Measurements from ENCODE around the gene GDPGP1.
A peak's percentile ranks its signal among the peaks of the same experiment; 100 is the strongest.

GDPGP1 gene

DNA sequence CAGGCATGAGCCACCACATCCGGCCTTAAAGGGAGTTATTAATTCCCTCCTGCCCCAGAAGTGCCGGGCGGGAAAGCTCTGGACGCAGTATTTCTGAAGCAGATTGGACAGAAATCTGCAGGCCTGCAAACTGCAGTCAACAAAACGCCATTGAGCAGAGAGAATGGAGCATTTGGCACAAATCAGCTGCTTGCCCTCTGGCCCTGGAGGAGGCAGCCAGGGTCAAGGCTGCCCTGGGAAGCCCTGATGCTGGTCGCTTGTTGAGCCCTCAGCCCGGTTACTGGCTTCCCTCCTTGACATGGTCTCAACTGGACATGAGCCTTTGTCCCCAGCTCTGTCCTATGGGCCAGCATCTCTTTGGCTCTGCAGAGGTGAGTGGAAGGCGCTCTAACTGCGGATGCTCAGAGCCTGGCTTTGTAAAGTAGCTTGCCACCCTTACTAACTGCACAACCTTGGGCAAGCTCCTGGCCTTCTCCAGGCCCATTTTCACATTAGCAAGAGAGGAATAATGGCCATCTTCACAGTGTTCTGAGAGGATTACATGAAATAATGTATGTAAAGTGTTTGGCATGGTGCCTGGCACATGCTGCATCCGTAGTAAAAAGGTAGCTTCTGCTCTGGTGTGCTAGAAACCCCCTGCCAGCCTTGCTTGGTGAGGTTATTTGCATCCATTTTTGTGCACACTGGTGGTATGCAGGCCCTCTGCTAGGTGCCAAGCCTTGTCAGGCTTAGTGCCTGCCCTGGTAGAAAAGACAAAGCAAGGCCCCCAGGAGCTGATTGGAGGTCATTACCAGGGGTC, 28.8 kb upstream of the GDPGP1 start:
- peak; percentile 10 for DNase-seq

DNA sequence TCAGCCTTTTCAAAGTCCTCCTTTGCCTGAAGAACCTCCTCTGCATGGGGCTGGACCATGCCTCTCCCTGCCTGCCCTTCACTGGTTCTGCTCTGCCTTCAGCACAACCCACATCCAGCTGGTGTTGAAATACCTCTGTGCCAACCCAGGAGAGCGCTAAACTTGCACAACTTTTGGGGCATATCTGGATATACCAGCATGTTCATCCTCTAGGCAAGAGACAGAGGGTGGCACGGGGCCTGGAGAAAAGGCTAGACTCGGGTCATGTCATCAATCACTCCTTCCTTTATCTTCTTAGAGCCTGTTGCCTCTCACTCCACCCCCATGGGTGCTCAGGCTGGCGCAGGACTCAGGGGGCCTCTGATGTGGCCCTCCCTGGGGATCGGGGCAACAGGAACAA, 28.1 kb upstream of the GDPGP1 start:
- DNase-seq = peak; percentile 19

DNA sequence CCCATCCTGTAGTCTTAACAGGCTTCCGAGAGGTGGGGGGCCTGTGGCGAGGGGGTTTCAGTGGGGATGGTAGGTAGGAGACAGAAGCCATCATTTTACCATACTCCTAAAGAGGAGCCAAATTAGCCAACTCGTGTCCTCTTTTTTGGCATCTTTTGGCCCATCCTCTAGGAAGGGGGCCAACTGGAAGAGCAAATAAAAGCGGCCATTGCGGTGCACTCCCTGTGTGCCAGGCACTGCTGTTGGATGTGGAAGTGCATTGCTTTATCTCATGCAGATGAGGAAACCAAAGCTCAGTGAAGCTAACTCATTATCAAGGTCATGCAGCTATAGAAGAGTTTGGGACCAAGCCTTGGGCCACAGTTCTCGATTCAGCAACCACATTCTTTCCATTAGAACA, 26.8 kb upstream of the GDPGP1 start:
- no peak for DNase-seq

DNA sequence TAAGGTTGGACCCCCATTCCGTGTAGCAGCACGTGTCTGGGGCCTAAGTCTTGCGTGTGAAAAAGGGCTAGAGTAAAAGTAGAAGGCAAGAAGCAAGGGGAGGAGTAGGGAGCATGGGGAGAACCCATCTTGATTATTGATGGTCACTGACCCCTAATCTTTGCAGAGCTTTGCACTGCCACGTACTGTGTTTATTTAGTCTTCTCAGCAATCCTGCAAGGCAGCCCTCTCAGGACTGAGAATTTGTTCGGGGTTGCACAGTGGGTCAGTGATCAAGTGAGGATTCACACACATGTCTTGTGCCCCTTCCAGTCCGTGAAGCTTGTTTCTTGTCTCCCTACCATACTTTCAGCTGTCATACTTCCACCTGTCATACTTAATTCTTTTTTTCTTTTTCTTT, 25.7 kb upstream of the GDPGP1 start:
- no peak for DNase-seq

DNA sequence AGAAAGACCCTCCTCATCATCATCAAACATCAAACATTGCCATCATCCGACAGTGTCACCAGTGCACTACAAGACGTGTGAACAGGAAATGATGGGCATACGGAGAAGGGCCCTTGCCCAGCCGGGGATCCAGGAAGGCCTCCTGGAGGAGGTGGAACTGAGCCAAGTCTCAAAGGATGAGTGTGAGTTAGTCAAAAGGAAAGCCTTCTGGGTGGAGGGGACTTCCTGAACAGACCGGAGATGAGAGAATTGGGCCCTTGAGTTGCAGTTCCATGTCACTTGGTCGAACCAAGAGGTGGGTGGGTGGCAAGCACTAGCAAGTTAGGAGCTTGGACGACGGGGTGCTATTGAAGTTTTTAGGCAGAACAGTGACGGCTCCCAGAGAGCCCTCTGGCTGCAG, 24.4 kb upstream of the GDPGP1 start:
- peak; percentile 7 for DNase-seq

DNA sequence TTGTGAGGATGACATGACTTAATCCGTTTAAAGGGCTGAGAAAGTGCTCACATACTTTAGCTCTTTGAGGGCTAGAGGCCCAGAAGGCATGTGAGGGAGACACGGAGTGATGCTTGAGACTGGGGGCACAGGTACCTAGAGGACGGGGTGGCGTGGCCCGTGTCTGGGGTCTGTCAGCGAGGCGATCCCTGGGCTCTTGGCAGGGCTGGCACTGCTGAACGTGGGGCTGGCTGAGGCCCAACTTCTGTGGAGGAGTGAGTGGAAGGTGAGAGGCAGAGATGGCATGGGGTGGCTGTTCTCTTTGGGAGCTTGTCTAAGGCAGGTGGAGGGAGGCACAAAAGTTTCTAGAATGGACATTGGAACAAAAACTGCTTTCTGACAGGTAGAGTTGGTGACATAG, 23.4 kb upstream of the GDPGP1 start:
- DNase-seq = peak; percentile 19

DNA sequence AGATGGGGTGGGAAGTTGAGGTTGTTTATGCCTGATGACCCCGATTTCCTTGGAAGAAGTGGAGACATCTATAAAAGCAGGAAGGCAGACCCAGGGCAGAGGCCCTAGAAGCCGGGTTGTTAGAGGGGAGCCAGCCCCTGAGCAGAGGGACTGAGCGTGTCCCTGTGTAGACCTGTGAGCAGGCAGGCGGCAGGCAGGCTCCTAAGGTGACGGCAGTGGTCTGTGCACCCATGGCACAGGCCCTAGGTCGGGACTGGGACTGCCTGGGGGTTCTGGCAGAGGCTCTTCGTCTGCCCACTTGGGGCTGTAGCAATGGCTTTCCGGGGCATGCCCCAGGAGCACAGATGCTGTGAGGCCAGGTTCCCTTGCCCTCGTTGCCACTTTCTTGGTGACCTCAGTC, 23.0 kb upstream of the GDPGP1 start:
- DNase-seq = no peak

DNA sequence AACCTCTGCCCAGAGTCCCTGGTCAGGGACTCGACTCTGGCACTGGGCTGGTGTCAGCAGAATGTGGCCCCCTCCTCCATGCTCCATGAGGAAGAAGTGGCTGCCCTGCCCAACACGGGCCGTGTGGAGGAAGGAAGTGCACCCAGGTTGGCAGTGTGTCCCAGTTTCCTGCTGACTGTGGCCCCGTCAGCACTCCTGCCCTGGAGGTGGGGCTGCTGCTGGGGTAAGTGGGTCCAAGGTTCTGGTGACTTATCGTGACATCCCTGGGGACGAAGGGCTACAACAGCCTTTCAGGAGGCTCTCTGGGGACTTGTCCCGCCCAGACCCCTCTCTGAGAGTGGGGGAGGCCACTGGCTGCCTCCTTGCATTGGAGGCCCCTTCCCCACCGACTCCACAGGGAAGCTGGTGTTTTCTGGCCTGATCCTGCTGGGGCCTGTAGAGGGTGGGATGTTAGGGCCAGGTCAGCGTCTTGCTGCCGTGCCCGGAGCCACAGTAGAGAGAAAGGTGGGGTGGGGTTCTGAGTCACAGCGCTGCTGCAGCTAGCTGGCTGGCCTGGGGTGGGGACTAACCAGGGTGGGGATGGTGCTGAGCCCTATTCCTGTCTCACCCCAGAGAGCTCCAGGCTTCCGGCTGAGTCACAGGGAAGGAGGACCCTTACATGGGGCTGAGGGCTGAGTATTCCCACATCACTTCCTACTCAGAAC, 22.4 kb upstream of the GDPGP1 start:
- peak; percentile 28 for DNase-seq

DNA sequence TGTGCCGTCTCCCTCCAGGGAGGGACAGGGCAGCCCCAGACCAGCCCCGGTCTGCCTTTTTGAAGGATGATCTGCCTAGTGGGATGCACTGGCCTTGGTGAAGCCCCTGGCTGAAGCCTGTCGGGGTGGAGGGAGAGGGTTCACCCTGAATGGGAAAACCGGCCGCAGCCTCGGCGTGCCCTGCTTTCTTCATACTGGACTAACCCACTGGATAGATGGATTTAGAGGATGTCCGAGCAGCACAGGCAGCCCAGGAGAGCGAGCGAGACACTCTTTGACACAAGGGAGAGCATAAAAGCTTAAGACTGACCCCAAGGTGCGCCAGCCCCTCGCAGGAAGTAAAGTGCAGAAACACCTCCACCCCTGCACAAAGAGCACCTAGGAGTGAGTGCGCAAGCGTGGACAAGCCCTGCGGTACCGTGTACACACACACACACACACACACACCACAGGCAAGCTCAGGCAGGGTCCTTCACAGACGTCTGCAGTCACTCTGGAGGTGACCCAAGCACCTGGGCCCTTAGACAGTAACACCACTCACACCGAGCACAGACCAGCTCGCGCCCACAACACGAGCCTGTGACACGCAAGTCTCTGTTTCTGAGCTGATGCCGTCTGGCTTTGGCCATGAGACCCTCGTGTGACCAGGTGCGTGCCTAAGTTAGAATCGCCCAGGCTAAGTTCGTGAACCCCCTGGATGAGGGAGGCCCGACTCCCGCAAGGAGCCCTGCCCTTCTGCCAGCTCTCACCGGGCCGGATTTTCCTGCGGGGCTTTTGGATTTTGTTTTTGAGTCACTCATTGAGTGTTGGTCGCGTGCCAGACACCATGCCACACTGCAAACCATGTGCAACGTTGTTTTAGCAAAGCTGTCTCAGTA, 21.5 kb upstream of the GDPGP1 start:
- DNase-seq = no peak

DNA sequence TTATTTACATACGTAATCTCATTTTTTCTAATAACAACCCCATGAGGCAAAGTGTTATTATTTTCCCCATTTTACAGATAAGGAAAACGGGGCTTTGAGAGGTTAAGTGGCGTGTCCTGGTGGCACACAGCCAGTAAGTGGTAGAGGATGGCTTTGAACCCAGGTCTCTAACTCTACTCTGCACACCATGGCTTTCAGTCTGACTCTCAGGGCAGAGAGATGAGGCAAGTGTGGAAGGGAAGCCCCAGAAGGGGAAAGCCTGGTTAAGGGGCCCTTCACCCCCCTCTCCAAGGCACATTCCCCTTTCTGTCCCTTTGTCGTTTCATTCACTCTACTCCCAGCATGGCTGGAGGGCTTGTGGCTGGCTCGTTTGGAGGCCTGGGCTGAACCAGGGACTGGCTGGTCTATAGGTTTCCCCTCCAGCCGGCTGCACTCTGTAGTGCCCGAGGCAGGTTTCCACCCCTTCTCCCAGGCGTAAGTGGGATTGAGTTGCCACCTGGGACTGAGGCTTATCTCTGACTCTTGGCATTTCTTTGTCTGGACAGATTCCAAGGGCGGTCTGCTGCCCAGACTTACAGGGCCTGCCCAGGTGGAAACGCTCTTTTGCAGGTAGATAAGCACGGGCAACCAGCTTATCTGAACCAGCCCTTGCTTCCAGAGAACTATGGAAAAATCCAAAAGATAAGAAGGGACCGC, 20.7 kb upstream of the GDPGP1 start:
- no peak for DNase-seq

DNA sequence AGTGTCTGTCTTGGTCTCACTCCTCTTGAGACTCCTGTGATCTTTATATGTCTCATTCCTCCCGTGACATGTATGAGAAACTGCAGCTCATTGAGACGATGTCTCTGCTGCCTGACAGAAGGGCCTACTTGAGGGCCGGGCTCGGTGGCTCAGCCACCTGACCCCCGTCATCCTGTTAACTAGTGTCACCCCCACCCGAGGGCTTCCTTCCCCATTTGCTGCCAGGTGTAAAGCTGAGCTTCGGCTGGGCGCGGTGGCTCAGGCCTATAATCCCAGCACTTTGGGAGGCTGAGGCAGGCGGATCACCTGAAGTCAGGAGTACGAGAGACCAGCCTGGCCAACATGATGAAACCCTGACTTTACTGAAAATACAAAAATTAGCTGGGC, 20.2 kb upstream of the GDPGP1 start:
- no peak for DNase-seq

DNA sequence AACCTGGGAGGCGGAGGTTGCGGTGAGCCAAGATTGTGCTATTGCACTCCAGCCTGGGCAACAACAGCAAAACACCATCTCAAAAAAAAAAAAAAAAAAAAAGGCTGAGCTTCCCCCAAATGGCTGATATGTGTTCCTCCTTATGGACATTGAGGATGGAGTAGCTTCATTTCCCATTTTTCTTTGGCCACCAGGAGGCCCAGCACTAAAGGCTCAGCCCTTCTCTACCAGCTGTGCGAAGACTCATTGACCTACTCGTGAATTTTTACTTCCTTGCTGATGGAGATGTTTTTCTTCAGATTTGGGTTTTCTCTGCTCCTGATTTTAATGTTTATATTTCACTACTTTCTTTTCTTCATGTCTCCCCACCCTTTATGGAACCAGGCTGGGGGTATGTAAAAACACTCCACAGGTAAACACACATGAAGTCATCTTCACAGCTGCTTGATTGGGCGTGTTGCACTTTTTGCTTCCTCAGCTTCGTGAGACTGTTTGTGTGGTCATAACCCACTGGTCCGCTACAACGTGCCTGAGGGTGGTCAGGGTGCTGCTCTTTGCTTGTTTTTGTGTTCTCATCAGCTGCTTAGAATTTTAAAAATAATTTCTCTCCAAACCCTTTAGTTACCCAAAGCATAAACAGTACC, 19.3 kb upstream of the GDPGP1 start:
- DNase-seq = no peak

DNA sequence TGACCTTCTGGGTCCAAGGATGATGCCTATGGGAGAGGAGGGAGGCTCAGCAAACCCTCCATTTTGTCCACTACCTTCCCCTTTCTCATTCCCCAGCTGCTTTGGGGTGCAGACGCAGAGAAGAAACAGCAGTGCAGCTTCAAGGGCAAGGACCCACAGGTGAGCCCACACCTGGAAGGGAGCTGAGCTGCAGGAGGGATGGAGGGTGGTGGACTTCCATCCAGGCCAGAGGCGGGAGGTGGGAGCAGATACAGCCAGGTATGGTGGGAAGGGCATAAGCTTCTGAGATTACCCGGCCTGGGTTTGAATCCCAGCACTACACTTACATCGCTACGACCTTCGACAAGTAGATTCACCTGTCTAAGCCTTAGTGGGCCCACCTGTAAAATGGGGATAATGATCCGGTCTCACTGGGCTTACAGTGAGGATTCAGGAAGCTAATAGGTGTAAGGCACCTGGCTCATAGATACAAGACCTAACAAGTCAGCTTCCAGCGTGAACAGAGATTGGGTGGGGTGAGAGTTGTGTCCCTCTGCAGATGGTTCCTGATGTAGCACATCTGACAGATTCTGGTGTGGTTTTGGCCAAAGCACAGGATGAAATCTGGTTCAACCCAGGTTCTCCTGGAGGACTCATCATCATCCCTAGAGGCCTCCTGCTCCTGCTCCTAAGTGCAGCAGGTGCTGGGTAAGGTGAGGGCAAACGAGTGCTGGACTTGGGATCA, 16.2 kb upstream of the GDPGP1 start:
- no peak for DNase-seq

DNA sequence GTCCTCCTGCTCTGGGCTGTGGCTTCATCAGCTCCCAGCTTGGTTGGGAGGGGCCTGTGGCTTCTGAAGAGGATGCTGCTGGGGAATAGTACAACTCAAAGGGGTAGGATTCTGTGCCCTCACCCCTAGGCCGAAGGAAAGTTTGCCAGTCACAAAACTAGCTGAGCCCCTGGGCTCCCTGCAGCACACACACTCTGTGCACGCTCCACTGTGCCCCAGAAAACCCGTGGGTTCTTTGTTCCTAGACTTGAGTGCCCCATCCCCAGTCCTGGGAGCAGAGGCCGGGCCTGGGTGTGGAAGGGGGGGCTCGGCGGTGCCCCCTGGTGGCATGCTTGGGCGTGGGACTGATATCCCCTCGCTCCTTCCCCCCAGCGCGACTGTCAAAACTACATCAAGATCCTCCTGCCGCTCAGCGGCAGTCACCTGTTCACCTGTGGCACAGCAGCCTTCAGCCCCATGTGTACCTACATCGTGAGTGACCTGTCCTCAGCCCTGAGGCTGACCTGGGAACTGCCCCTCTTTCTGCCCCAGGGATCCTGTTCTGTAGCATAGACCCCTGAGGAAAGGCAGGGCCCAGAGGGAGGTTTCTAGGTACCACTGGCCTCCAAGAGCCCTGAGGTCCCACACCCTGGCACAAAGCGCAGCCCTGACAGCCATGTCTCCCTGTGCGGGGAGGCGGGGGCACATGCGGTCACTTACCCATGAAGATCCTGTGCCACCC, 14.4 kb upstream of the GDPGP1 start:
- DNase-seq = no peak

DNA sequence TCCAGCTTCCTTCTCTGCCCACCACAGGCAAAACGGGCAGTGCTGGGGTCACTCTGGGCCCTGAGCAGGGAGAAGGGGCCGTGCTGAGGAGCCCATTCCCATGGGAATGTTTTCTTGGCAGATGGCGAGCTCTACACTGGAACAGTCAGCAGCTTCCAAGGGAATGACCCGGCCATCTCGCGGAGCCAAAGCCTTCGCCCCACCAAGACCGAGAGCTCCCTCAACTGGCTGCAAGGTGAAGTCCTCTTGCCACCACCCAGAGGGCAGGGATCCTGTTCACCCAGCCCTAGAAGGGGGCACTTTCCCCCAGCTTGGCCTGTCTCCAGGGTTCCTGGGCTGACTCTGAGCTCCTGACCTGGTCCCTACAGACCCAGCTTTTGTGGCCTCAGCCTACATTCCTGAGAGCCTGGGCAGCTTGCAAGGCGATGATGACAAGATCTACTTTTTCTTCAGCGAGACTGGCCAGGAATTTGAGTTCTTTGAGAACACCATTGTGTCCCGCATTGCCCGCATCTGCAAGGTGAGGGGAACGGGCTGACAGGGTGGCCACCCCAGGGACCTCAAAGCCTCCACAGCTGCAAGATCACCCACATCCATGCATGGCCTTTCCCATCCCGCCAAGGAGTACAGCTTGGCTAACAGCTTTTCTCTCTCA, 12.6 kb upstream of the GDPGP1 start:
- DNase-seq = peak; percentile 81

DNA sequence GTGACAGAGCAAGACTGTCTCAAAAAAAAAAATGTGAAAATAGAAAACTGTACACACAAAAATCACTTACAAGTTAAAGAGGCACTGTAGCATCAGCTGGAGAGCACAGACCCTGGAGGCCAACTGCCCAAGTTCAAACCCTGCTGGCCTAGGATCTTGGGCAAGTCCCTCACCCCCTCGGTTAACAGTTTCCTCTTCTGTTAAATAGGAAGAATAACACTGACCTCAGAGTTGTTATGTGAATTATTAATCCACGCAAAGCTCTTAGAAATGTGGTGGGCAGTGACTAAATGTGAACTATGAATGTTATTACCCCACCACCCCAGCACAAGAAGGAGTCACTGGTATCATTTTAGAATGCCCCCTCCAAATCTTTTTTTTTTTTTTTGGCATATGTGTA, 11.5 kb upstream of the GDPGP1 start:
- DNase-seq = no peak

DNA sequence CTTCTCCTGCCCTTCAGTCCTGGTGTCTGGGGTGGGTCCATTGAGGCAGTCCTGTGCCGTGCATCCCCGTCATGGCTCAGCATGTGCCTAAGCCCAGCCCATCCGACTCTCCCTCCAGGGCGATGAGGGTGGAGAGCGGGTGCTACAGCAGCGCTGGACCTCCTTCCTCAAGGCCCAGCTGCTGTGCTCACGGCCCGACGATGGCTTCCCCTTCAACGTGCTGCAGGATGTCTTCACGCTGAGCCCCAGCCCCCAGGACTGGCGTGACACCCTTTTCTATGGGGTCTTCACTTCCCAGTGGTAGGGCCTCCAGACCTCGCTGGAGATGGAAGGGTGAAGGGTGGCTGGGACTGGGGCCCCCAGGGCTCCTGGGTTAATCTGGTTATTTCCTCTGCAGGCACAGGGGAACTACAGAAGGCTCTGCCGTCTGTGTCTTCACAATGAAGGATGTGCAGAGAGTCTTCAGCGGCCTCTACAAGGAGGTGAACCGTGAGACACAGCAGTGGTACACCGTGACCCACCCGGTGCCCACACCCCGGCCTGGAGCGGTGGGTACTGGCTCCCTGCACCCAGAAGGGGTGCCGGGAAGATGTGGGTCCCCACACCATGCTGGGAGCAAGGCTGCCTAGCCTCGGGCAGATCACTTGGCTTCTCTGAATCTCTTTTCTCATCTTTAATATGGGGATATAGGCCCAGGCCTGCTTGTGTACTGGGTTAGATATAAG, 10.4 kb upstream of the GDPGP1 start:
- no peak for DNase-seq

DNA sequence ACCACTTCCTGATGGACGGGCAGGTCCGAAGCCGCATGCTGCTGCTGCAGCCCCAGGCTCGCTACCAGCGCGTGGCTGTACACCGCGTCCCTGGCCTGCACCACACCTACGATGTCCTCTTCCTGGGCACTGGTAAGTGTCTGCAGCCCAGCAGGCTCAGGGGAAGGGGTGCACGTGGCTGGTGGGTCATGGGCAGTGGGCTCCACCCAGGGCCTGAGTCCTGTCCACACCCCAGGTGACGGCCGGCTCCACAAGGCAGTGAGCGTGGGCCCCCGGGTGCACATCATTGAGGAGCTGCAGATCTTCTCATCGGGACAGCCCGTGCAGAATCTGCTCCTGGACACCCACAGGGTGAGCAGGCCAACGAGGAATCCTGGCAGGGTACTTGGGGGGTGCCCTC, 9.0 kb upstream of the GDPGP1 start:
- no peak for DNase-seq

DNA sequence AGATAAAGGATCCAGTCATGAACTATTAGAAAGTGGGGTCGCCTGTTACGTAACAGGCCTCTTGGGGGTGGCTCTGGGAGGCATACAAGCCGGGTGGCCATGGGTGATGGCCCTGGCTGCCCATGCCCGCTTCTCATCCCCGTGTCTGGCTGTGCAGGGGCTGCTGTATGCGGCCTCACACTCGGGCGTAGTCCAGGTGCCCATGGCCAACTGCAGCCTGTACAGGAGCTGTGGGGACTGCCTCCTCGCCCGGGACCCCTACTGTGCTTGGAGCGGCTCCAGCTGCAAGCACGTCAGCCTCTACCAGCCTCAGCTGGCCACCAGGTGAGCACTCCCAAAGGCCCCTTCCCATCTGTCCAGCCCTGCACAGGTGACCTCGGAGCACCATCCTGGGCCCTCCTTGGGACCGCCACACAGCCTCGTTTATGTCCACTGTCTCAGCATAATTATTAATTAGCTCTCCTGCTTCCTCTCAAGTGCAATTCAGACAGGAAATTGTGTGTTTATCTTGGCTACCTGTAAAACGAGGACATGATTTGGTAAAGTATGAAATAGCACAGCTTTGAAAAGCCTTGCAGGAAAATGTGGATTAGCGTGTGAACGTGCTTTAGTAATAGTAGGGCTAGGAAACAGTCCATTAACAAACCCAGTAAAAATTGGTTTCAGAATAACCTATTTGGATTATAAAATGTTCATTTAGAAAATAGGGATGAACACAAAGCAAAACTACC, 8.3 kb upstream of the GDPGP1 start:
- DNase-seq = no peak

Data from femur (tissue), 1 donor.